Prostate gland (tissue), 2 donors: ENCODE measurements around the gene DDX31. TPM values are rescaled to one million over a fixed set of nuclear protein-coding genes. Genes with fewer than 3 reads are reported as not detected.
"Not testable (repeated sequence)": the region's sequence is repeated elsewhere in the genome, so short reads cannot be mapped to it uniquely, and the experiment has no call there.

Experiments used
- DNase-seq: peaks from one replicate; pipeline ENCODE4 v3.0.0-alpha.2; 2019; ENCODE audit warnings: low spot score
- H3K27ac ChIP-seq, 2 donors: fragments of 200-600 bp; sonication (generic); 2 replicates each; pipeline ENCODE4 v1.5.1; 2017 to 2019
- H3K27me3 ChIP-seq: fragments of 200-600 bp; sonication (generic); replicated peaks from 2 replicates; pipeline ENCODE4 v1.5.1; 2019; ENCODE audit not compliant: insufficient read depth
- H3K36me3 ChIP-seq, 2 donors: fragments of 200-600 bp; sonication (generic); 1 replicate in 1 of 2; 2 replicates in 1 of 2; pipeline versions ENCODE4 v1.5.1 to v1.8.1; 2017 to 2019
- H3K4me1 ChIP-seq: fragments of 200-600 bp; sonication (generic); replicated peaks from 2 replicates; pipeline ENCODE4 v1.5.1; 2019
- H3K4me3 ChIP-seq, 2 donors: fragments of 200-600 bp; sonication (generic); 2 replicates each; pipeline ENCODE4 v1.5.1; 2017 to 2019
- H3K9me3 ChIP-seq: fragments of 200-600 bp; sonication (generic); 2 replicates; pipeline ENCODE4 v1.5.1; 2017
- POLR2A ChIP-seq: fragments of 450-650 bp; IDR thresholded peaks from one replicate; pipeline ENCODE4 v1.6.1; 2016; ENCODE audit warnings: antibody characterized with exemption, mild to moderate bottlenecking
- POLR2AphosphoS5 ChIP-seq: sonication (generic); formaldehyde crosslinking; IDR thresholded peaks from one replicate; pipeline ENCODE4 v1.6.1; 2017; ENCODE audit warnings: antibody characterized with exemption
- WGBS: methylation state at CpG from one replicate; pipeline ENCODE4 v1.1.5; 2018; 5-methylcytosine and 5-hydroxymethylcytosine counted together
- intact Hi-C: fragments of 100-400 bp; cut with DNase I; formaldehyde crosslinking; loops from one replicate; pipeline ENCODE4 v1.14.2; 2022
- total RNA-seq, 2 donors: library from RNA; depleted of rRNA; stranded (reverse); fragments of >200 nt; gene quantifications; one replicate each; pipeline ENCODE4 v1.1.0, GENCODE V29; 2016
- TF ChIP-seq, protein P1 (sequence below), 4 experiments: fragments of 200-600 bp in 2 of 4; fragments of 450-650 bp in 2 of 4; sonication (generic) in 2 of 4; IDR thresholded peaks; 1 replicate in 3 of 4; 2 replicates in 1 of 4; pipeline ENCODE4 v1.5.1; 2016 to 2019; ENCODE audit warnings: antibody characterized with exemption in 4 of 4, mild to moderate bottlenecking in 2 of 4, moderate library complexity in 2 of 4

Gene DDX31
- total RNA-seq, 2 donors from 2014 or later = 19.0 to 22.2 TPM

DNA sequence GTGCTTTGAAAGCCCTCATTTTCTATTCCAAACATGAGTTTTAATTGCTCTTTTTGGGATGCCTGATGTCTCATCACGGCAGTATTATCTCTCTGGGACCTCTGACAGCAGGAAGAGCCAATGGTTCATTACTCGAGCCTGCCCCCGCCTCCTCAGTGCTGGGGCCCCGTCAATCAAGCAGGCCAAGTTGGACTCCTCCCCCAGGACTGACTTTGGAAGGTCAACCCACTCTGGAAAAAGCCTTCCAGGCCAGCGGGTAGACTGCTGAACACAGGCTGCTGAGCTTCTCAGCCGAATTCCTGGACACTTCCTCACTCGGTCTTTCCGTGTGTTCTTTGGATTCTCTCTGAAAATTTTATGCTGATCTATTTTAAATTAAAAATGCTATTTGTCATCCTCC is 96.9 kb downstream of the DDX31 start:
- no peaks in the 10 kb centered on the region for H3K9me3 ChIP-seq
- no peak overlapping the region for H3K4me3 ChIP-seq
- TF ChIP-seq, protein P1, sequence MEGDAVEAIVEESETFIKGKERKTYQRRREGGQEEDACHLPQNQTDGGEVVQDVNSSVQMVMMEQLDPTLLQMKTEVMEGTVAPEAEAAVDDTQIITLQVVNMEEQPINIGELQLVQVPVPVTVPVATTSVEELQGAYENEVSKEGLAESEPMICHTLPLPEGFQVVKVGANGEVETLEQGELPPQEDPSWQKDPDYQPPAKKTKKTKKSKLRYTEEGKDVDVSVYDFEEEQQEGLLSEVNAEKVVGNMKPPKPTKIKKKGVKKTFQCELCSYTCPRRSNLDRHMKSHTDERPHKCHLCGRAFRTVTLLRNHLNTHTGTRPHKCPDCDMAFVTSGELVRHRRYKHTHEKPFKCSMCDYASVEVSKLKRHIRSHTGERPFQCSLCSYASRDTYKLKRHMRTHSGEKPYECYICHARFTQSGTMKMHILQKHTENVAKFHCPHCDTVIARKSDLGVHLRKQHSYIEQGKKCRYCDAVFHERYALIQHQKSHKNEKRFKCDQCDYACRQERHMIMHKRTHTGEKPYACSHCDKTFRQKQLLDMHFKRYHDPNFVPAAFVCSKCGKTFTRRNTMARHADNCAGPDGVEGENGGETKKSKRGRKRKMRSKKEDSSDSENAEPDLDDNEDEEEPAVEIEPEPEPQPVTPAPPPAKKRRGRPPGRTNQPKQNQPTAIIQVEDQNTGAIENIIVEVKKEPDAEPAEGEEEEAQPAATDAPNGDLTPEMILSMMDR (IDR thresholded peaks at IDR 0.05) = no peak
- TF ChIP-seq POLR2A (no peak), POLR2AphosphoS5 (no peak)
- no peak overlapping the region for H3K27ac ChIP-seq
- 32% methylated on average over 8 of the region's 8 CpGs for WGBS
- no peak for DNase-seq
- no peaks in the 10 kb centered on the region for H3K4me1 ChIP-seq
- no peaks in the 10 kb centered on the region for H3K36me3 ChIP-seq
- H3K27me3 ChIP-seq = peaks cover 3% of the 10 kb centered on the region
- intact Hi-C loops = loop anchor here (5.0 kb wide), 1 partner anchor 66 kb away; no protein-coding TSS in a partner anchor

DNA sequence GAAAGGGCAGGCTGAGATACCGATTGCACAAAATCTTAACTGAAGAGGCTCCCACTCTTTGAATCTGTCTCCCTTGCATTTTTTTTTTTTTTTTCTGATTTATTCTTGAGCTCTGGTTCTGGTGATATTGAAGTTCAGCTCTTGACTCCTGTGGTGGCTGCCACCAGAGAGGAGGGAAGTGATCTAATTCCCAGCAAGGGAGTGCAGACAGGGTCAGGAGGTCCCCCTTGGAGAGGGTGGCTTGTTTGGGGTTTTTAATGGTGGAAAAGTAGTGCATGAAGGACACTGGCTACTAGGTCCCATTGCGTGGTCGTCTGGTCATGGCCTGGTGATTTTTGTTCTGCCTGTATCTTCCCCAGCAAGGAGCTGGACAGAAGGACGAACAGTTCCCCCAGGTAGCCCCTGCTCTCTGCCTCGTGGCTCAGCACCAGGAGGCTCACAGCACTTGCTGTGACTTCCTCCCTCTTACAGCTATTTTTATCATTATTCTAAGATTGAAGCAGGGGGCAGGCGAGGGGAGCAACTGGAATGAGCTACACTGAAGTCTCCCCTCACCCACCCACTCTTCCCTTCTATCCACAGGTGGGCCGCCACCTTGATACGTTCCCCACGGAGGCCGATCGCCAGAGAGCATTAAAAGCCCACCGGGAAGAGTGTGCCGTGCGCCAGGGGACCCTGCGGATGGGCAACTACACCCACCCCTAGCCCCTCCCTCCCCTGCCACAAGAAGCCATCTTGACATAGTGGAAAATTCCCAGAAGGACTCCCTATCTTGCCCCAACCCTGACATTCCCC is 97.8 kb downstream of the DDX31 start:
- Histone ChIP-seq H3K27ac (no peak overlapping the region), H3K9me3 (no peaks in the 10 kb centered on the region), H3K4me1 (no peaks in the 10 kb centered on the region), H3K36me3 (no peaks in the 10 kb centered on the region), H3K27me3 (peaks cover 3% of the 10 kb centered on the region), H3K4me3 (no peak overlapping the region)
- no peak for DNase-seq
- WGBS = 77% methylated on average over 15 of the region's 15 CpGs
- TF ChIP-seq POLR2AphosphoS5 (no peak), POLR2A (no peak)
- TF ChIP-seq, protein P1 (IDR thresholded peaks at IDR 0.05) = no peak
- intact Hi-C loops = loop anchor here (5.0 kb wide), 1 partner anchor 65 kb away; no protein-coding TSS in a partner anchor

DNA sequence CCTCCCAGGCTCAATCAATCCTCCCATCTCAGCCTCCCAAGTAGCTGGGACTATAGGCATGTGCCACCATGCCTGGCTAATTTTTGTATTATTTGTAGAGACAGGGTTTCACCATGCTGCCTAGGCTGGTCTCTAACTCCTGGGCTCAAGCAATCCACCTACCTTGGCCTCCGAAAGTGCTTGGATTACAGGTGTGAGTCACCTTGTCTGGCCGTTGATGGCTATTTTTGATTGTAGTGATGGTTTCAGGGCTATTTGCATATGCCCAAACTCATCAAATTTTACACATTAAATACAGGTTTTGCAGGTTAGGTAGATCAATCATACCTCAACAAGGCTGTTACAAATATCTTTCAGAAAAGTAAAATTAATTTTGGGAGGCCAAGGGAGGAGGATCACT is 101.0 kb downstream of the DDX31 start:
- DNase-seq, H3K27me3 ChIP-seq, H3K4me1 ChIP-seq, H3K27ac ChIP-seq, H3K4me3 ChIP-seq, H3K36me3 ChIP-seq, H3K9me3 ChIP-seq, intact Hi-C loops: not testable (repeated sequence)
- WGBS = 63% methylated on average over 2 of the region's 2 CpGs

DNA sequence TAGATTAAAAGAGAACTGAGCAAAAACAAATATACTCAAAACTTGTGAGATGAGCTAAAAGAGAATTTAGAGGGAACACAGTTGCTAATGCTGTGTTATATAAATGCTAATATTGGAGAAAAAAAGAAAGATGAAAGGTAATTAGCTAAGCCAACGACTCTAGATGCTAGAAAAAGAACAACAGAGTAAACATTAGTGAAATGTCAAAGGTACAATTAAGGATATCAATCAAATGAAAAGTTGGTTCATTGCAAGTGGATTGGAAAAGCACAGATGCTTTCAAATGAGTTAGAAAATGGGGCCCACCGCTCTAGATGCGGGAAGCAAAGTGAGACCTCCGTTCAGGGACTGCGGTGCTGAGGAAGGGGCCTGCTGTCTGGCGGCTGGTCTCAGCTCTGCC is 105.3 kb downstream of the DDX31 start:
- intact Hi-C loops = no loop called here

DNA sequence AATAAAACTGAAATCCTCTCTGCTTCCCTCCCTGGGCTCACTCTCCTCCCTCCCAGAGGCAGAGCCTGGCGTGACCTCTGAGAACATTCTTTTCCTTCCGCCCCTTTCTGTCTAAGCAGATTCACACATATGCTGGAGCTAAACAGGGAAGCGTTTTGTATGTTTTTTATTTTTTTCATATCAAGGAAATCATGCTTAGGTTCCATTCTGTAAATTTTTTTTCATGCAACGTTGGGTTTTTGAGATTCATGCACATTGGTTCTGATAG is 107.5 kb downstream of the DDX31 start:
- intact Hi-C loops = no loop called here
- no peak for TF ChIP-seq POLR2AphosphoS5
- TF ChIP-seq, protein P1 (IDR thresholded peaks at IDR 0.05) = no peak
- no peak for TF ChIP-seq POLR2A
- no peak overlapping the region for H3K27ac ChIP-seq
- no peaks in the 10 kb centered on the region for H3K9me3 ChIP-seq
- WGBS = 36% methylated on average over 4 of the region's 4 CpGs
- peaks cover 2% of the 10 kb centered on the region for H3K27me3 ChIP-seq
- no peak for DNase-seq
- H3K4me3 ChIP-seq = no peak overlapping the region
- H3K4me1 ChIP-seq = no peaks in the 10 kb centered on the region
- no peaks in the 10 kb centered on the region for H3K36me3 ChIP-seq

More for the DNA sequence above, 105.3 kb downstream of the DDX31 start:
- Histone ChIP-seq H3K4me3 (no peak overlapping the region), H3K36me3 (no peaks in the 10 kb centered on the region), H3K27ac (no peak overlapping the region), H3K4me1 (no peaks in the 10 kb centered on the region), H3K27me3 (peaks cover 2% of the 10 kb centered on the region), H3K9me3 (no peaks in the 10 kb centered on the region)
- no peak for DNase-seq
- WGBS = 70% methylated on average over 6 of the region's 6 CpGs
- TF ChIP-seq POLR2A (no peak), POLR2AphosphoS5 (no peak)
- TF ChIP-seq, protein P1 (IDR thresholded peaks at IDR 0.05) = no peak
